Upper lobe of left lung (tissue), 4 donors: ENCODE results near the gene CTDNEP1.

Experiments
- CTCF ChIP-seq, 6 experiments: fragments of 450-650 bp in 4 of 6; fragments of 200-600 bp in 2 of 6; sonication (generic) in 2 of 6; IDR thresholded peaks; one replicate each; pipeline ENCODE4 v1.5.1; 2016 to 2019; ENCODE audit warnings: antibody characterized with exemption in 6 of 6
- EP300 ChIP-seq, 4 donors: sonication (generic); formaldehyde crosslinking; IDR thresholded peaks; one replicate each; pipeline ENCODE4 v1.5.1; 2017; ENCODE audit warnings: antibody characterized with exemption in 4 of 4, control low read depth in 2 of 4
- POLR2A ChIP-seq, 4 donors: fragments of 450-650 bp; IDR thresholded peaks; one replicate each; pipeline ENCODE4 v1.5.1; 2016 to 2017; ENCODE audit warnings: antibody characterized with exemption in 4 of 4, mild to moderate bottlenecking in 2 of 4

GRCh38 chr17:7224661-7225111 is 26.8 kb downstream of the CTDNEP1 start:
- TF ChIP-seq EP300 (IDR thresholded peaks at IDR 0.05) (no peak), CTCF (IDR thresholded peaks at IDR 0.05) (no peak), POLR2A (IDR thresholded peaks at IDR 0.05) (no peak)
